HepG2 (cell line): Measurements from ENCODE around the gene TEX19. TPM values are rescaled to one million over a fixed set of nuclear protein-coding genes. Genes with fewer than 3 reads are reported as not detected.

Experiments
- HCFC1 ChIP-seq: fragments of 150-350 bp; IDR thresholded peaks from 2 replicates; pipeline ENCODE4 v1.6.1; 2014; ENCODE audit warnings: low read depth, low read length
- KLF9 ChIP-seq: IDR thresholded peaks from 2 replicates; pipeline ENCODE4 v1.6.1; 2016; ENCODE audit warnings: low read depth
- MYNN ChIP-seq: sonication (generic); formaldehyde crosslinking; IDR thresholded peaks from 2 replicates; pipeline ENCODE4 v1.4.0; 2020; ENCODE audit warnings: mild to moderate bottlenecking, low read depth, missing genetic modification reagents
- NCOR1 ChIP-seq: fragments of 200-600 bp; sonication (generic); IDR thresholded peaks from 2 replicates; pipeline ENCODE4 v1.7.0; 2017; ENCODE audit warnings: antibody characterized with exemption, low read length, borderline replicate concordance
- RELA ChIP-seq: sonication (generic); formaldehyde crosslinking; IDR thresholded peaks from 2 replicates; pipeline ENCODE4 v1.4.0; 2020; ENCODE audit warnings: missing genetic modification reagents
- ZNF567 ChIP-seq: sonication (generic); formaldehyde crosslinking; IDR thresholded peaks from 2 replicates; pipeline ENCODE4 v1.8.1; 2023; ENCODE audit warnings: mild to moderate bottlenecking, missing genetic modification reagents, borderline replicate concordance
- ZNF724P ChIP-seq: sonication (generic); formaldehyde crosslinking; IDR thresholded peaks from 2 replicates; pipeline ENCODE4 v1.8.0; 2022; ENCODE audit warnings: missing genetic modification reagents, borderline replicate concordance
- ZNF879 ChIP-seq: sonication (generic); formaldehyde crosslinking; IDR thresholded peaks from 2 replicates; pipeline ENCODE4 v1.8.1; 2023; ENCODE audit warnings: missing genetic modification reagents
- ZSCAN31 ChIP-seq: sonication (generic); formaldehyde crosslinking; IDR thresholded peaks from 2 replicates; pipeline ENCODE4 v1.5.0; 2020; ENCODE audit warnings: low read depth, mild to moderate bottlenecking, missing genetic modification reagents
- polyA plus RNA-seq, 8 experiments: library from polyadenylated mRNA; depleted of rRNA in 3 of 8; stranded (reverse) in 7 of 8; unstranded in 1 of 8; fragments of >200 nt; fragmentation: Illumina TruSeq in 4 of 8; extraction: Trizol in 4 of 8; gene quantifications; 2 replicates each; pipeline versions ENCODE4 v1.2.1 to v1.2.3, GENCODE V29; 2011 to 2016; ENCODE audit warnings: low read depth in 4 of 8, missing spikeins in 1 of 8, mixed read lengths in 1 of 8; ENCODE audit not compliant: insufficient read depth in 1 of 8
- total RNA-seq, 5 experiments: library from RNA; depleted of rRNA; stranded (reverse); fragments of >200 nt; fragmentation: Illumina TruSeq; extraction: Trizol; gene quantifications; 2 replicates each; pipeline ENCODE4 v1.2.3, GENCODE V29; 2016; ENCODE audit warnings: low read depth in 1 of 5
- TF ChIP-seq, protein P1 (sequence below), 2 experiments: sonication (generic) in 1 of 2; formaldehyde crosslinking in 1 of 2; IDR thresholded peaks; 2 replicates each; pipeline versions ENCODE4 v1.5.1 to v1.6.1; 2011 to 2020; ENCODE audit warnings: borderline replicate concordance in 1 of 2, low read depth in 1 of 2, low read length in 1 of 2, mild to moderate bottlenecking in 1 of 2, missing genetic modification reagents in 1 of 2, moderate library complexity in 1 of 2
- TF ChIP-seq, protein P2 (sequence below): sonication (generic); formaldehyde crosslinking; IDR thresholded peaks from 2 replicates; pipeline ENCODE4 v1.4.0; 2020; ENCODE audit warnings: missing genetic modification reagents
- TF ChIP-seq, protein P3 (sequence below): sonication (generic); formaldehyde crosslinking; IDR thresholded peaks from 2 replicates; pipeline ENCODE4 v1.4.0; 2020; ENCODE audit warnings: missing genetic modification reagents, borderline replicate concordance

TEX19 gene
- total and polyA plus RNA-seq, 2 of the 13 experiments (the other 11 are each of a cell fraction or from before 2014, with no cell fraction given) = 1.3 to 6.0 TPM

DNA sequence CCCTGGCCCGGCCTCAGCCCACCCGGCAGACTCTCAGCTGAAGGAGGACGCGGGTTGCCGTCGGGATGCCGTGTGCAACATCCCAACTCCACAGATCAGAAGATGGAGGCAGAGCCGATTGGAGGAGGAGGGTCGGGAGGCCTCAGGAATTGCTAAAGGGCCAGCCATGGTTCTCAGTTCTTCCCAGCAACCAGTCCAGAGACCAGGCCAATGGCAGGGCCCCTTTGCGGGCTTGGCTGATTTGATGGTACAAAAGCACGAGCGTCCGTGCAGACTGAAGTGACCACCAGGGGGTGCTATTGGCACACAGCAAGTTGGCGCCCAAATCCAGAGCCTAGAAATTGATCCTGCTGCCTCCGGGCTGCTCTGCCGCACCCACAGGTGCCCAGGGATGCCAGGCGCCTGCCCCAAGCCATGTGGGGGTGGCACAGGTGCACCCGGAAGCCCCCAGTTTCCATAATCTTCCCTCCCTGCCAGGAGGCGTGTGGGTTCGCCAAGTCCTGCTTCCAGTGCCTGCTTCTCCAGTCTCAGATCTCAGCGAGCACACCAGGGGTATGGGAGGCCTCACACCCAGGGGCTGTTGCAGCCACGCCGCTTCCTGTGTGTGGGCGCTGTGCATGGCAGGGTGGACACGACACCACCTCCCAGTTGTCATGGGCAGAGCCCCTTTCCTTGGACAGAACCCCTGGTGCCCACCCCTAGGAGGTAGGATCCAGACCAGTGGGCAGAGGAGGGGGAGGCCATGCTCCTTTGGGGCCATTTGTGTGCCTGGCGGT, 7.1 kb upstream of the TEX19 start (continued):
- TF ChIP-seq, protein P1, sequence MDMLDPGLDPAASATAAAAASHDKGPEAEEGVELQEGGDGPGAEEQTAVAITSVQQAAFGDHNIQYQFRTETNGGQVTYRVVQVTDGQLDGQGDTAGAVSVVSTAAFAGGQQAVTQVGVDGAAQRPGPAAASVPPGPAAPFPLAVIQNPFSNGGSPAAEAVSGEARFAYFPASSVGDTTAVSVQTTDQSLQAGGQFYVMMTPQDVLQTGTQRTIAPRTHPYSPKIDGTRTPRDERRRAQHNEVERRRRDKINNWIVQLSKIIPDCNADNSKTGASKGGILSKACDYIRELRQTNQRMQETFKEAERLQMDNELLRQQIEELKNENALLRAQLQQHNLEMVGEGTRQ (IDR thresholded peaks at IDR 0.05; ENCODE audit: low read depth, low read length) = no peak
- TF ChIP-seq, protein P1 (CRISPR knock-in tag; IDR thresholded peaks at IDR 0.05; ENCODE audit: borderline replicate concordance) = no peak
- TF ChIP-seq ZNF724P (peak; percentile 69; the same call in 1 of the 2 replicates), ZSCAN31 (CRISPR knock-in tag) (no peak), ZNF567 (CRISPR knock-in tag) (0 out of 2 replicates have a peak, but pooled peaks have one; percentile 93), HCFC1 (no peak), MYNN (CRISPR knock-in tag) (no peak), ZNF879 (CRISPR knock-in tag) (no peak), RELA (CRISPR knock-in tag) (no peak), KLF9 (CRISPR knock-in tag) (no peak), NCOR1 (no peak)
- TF ChIP-seq, protein P2, sequence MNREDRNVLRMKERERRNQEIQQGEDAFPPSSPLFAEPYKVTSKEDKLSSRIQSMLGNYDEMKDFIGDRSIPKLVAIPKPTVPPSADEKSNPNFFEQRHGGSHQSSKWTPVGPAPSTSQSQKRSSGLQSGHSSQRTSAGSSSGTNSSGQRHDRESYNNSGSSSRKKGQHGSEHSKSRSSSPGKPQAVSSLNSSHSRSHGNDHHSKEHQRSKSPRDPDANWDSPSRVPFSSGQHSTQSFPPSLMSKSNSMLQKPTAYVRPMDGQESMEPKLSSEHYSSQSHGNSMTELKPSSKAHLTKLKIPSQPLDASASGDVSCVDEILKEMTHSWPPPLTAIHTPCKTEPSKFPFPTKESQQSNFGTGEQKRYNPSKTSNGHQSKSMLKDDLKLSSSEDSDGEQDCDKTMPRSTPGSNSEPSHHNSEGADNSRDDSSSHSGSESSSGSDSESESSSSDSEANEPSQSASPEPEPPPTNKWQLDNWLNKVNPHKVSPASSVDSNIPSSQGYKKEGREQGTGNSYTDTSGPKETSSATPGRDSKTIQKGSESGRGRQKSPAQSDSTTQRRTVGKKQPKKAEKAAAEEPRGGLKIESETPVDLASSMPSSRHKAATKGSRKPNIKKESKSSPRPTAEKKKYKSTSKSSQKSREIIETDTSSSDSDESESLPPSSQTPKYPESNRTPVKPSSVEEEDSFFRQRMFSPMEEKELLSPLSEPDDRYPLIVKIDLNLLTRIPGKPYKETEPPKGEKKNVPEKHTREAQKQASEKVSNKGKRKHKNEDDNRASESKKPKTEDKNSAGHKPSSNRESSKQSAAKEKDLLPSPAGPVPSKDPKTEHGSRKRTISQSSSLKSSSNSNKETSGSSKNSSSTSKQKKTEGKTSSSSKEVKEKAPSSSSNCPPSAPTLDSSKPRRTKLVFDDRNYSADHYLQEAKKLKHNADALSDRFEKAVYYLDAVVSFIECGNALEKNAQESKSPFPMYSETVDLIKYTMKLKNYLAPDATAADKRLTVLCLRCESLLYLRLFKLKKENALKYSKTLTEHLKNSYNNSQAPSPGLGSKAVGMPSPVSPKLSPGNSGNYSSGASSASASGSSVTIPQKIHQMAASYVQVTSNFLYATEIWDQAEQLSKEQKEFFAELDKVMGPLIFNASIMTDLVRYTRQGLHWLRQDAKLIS (CRISPR knock-in tag) = no peak
- TF ChIP-seq, protein P3, sequence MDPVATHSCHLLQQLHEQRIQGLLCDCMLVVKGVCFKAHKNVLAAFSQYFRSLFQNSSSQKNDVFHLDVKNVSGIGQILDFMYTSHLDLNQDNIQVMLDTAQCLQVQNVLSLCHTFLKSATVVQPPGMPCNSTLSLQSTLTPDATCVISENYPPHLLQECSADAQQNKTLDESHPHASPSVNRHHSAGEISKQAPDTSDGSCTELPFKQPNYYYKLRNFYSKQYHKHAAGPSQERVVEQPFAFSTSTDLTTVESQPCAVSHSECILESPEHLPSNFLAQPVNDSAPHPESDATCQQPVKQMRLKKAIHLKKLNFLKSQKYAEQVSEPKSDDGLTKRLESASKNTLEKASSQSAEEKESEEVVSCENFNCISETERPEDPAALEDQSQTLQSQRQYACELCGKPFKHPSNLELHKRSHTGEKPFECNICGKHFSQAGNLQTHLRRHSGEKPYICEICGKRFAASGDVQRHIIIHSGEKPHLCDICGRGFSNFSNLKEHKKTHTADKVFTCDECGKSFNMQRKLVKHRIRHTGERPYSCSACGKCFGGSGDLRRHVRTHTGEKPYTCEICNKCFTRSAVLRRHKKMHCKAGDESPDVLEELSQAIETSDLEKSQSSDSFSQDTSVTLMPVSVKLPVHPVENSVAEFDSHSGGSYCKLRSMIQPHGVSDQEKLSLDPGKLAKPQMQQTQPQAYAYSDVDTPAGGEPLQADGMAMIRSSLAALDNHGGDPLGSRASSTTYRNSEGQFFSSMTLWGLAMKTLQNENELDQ = no peak
